Measurements from ENCODE around the gene C6orf120.
A peak's percentile ranks its signal among the peaks of the same experiment; 100 is the strongest.

Gene C6orf120

GRCh38 chr6:169701954-169702839, at the start of gene C6orf120, which contains the start of gene WDR27:
TSS of gene C6orf120 (plus strand) at chr6:169702126. CDS start at chr6:169702460, 334 bp downstream.
TSS of gene WDR27 (minus strand) at chr6:169702029. CDS start at chr6:169689005, 13,024 bp downstream.
- peak; percentile 98 for ATAC-seq
- Mint-ChIP-seq H3K4me1 (peaks cover 54% of the 10 kb centered on the region), H3K36me3 (peaks cover 12% of the 10 kb centered on the region), H3K27ac (peak within 1 kb of the TSS; percentile 93), H3K9me3 (no peaks in the 10 kb centered on the region), H3K27me3 (no peaks in the 10 kb centered on the region), H3K4me3 (peak within 1 kb of the TSS; percentile 95)

GRCh38 chr6:169652896-169653295, 49.0 kb upstream of the C6orf120 start:
- peaks cover 7% of the 10 kb centered on the region for H3K9me3 Mint-ChIP-seq
- no peaks in the 10 kb centered on the region for H3K27me3 Mint-ChIP-seq
- H3K4me3 Mint-ChIP-seq, result no peak overlapping the region
- ATAC-seq, result no peak
- H3K27ac Mint-ChIP-seq, result no peak overlapping the region
- H3K36me3 Mint-ChIP-seq, result peaks cover 46% of the 10 kb centered on the region
- H3K4me1 Mint-ChIP-seq, result peaks cover 13% of the 10 kb centered on the region

GRCh38 chr6:169653691-169654090, 48.2 kb upstream of the C6orf120 start:
- H3K4me1 Mint-ChIP-seq, result peaks cover 13% of the 10 kb centered on the region
- no peak overlapping the region for H3K27ac Mint-ChIP-seq
- no peak overlapping the region for H3K4me3 Mint-ChIP-seq
- H3K9me3 Mint-ChIP-seq, result peaks cover 7% of the 10 kb centered on the region
- H3K27me3 Mint-ChIP-seq, result no peaks in the 10 kb centered on the region
- ATAC-seq, result no peak
- H3K36me3 Mint-ChIP-seq, result peaks cover 49% of the 10 kb centered on the region

GRCh38 chr6:169654598-169655391, 47.1 kb upstream of the C6orf120 start:
- Mint-ChIP-seq H3K36me3 (peaks cover 57% of the 10 kb centered on the region), H3K4me1 (peaks cover 13% of the 10 kb centered on the region), H3K27me3 (no peaks in the 10 kb centered on the region), H3K9me3 (peaks cover 5% of the 10 kb centered on the region), H3K4me3 (peak overlapping the region; percentile 72), H3K27ac (peak overlapping the region; percentile 55)
- ATAC-seq, result peak; percentile 89

GRCh38 chr6:169656546-169657283, 45.2 kb upstream of the C6orf120 start:
- H3K27ac Mint-ChIP-seq, result peak overlapping the region; percentile 28
- H3K4me1 Mint-ChIP-seq, result peaks cover 13% of the 10 kb centered on the region
- no peak overlapping the region for H3K4me3 Mint-ChIP-seq
- peaks cover 44% of the 10 kb centered on the region for H3K36me3 Mint-ChIP-seq
- H3K27me3 Mint-ChIP-seq, result no peaks in the 10 kb centered on the region
- no peak for ATAC-seq
- H3K9me3 Mint-ChIP-seq, result no peaks in the 10 kb centered on the region

- H3K9me3 Mint-ChIP-seq, result no peaks in the 10 kb centered on the region
- H3K4me1 Mint-ChIP-seq, result peaks cover 13% of the 10 kb centered on the region
- no peak overlapping the region for H3K4me3 Mint-ChIP-seq
- no peak overlapping the region for H3K27ac Mint-ChIP-seq
- H3K36me3 Mint-ChIP-seq, result peaks cover 41% of the 10 kb centered on the region
- H3K27me3 Mint-ChIP-seq, result no peaks in the 10 kb centered on the region
- no peak for ATAC-seq
These were observed 44.7 kb upstream of the C6orf120 start for GRCh38 chr6:169657284-169657610.

- ATAC-seq, result no peak
- Mint-ChIP-seq H3K4me3 (no peak overlapping the region), H3K9me3 (no peaks in the 10 kb centered on the region)
These were observed 41.9 kb upstream of the C6orf120 start for GRCh38 chr6:169659820-169660610.

GRCh38 chr6:169660751-169661390, 41.1 kb upstream of the C6orf120 start:
- no peak overlapping the region for H3K4me3 Mint-ChIP-seq
- peaks cover 4% of the 10 kb centered on the region for H3K4me1 Mint-ChIP-seq
- no peaks in the 10 kb centered on the region for H3K9me3 Mint-ChIP-seq
- H3K36me3 Mint-ChIP-seq, result peaks cover 55% of the 10 kb centered on the region
- H3K27me3 Mint-ChIP-seq, result no peaks in the 10 kb centered on the region
- no peak for ATAC-seq
- no peak overlapping the region for H3K27ac Mint-ChIP-seq

More at GRCh38 chr6:169659820-169660610, 41.9 kb upstream of the C6orf120 start:
- Mint-ChIP-seq H3K27ac (no peak overlapping the region), H3K4me1 (peaks cover 12% of the 10 kb centered on the region), H3K36me3 (peaks cover 57% of the 10 kb centered on the region), H3K27me3 (no peaks in the 10 kb centered on the region)

- Mint-ChIP-seq H3K27ac (no peak overlapping the region), H3K36me3 (peaks cover 53% of the 10 kb centered on the region), H3K4me3 (no peak overlapping the region), H3K4me1 (no peaks in the 10 kb centered on the region), H3K9me3 (no peaks in the 10 kb centered on the region), H3K27me3 (no peaks in the 10 kb centered on the region)
- ATAC-seq, result no peak
These were observed 40.6 kb upstream of the C6orf120 start for GRCh38 chr6:169661391-169661756.

GRCh38 chr6:169663468-169663867, 38.5 kb upstream of the C6orf120 start:
- no peaks in the 10 kb centered on the region for H3K4me1 Mint-ChIP-seq
- H3K27me3 Mint-ChIP-seq, result no peaks in the 10 kb centered on the region
- peaks cover 51% of the 10 kb centered on the region for H3K36me3 Mint-ChIP-seq
- no peak overlapping the region for H3K27ac Mint-ChIP-seq
- ATAC-seq, result no peak
- H3K9me3 Mint-ChIP-seq, result no peaks in the 10 kb centered on the region
- no peak overlapping the region for H3K4me3 Mint-ChIP-seq

- Mint-ChIP-seq H3K27ac (no peak overlapping the region), H3K4me3 (no peak overlapping the region), H3K9me3 (no peaks in the 10 kb centered on the region), H3K27me3 (no peaks in the 10 kb centered on the region), H3K4me1 (no peaks in the 10 kb centered on the region), H3K36me3 (peaks cover 50% of the 10 kb centered on the region)
- ATAC-seq, result no peak
These were observed 37.7 kb upstream of the C6orf120 start for GRCh38 chr6:169664227-169664626.

- H3K4me3 Mint-ChIP-seq, result no peak overlapping the region
- H3K9me3 Mint-ChIP-seq, result no peaks in the 10 kb centered on the region
- H3K4me1 Mint-ChIP-seq, result no peaks in the 10 kb centered on the region
- no peaks in the 10 kb centered on the region for H3K27me3 Mint-ChIP-seq
- no peak overlapping the region for H3K27ac Mint-ChIP-seq
- peaks cover 47% of the 10 kb centered on the region for H3K36me3 Mint-ChIP-seq
- ATAC-seq, result no peak
These were observed 36.6 kb upstream of the C6orf120 start for GRCh38 chr6:169665289-169665688.

GRCh38 chr6:169666441-169666840, 35.5 kb upstream of the C6orf120 start:
- Mint-ChIP-seq H3K4me1 (no peaks in the 10 kb centered on the region), H3K27ac (no peak overlapping the region), H3K27me3 (no peaks in the 10 kb centered on the region), H3K36me3 (peaks cover 51% of the 10 kb centered on the region), H3K9me3 (no peaks in the 10 kb centered on the region), H3K4me3 (no peak overlapping the region)
- ATAC-seq, result no peak

GRCh38 chr6:169667716-169668115, 34.2 kb upstream of the C6orf120 start:
- no peak for ATAC-seq
- H3K27me3 Mint-ChIP-seq, result no peaks in the 10 kb centered on the region
- no peaks in the 10 kb centered on the region for H3K4me1 Mint-ChIP-seq
- no peaks in the 10 kb centered on the region for H3K9me3 Mint-ChIP-seq
- no peak overlapping the region for H3K4me3 Mint-ChIP-seq
- peaks cover 58% of the 10 kb centered on the region for H3K36me3 Mint-ChIP-seq
- no peak overlapping the region for H3K27ac Mint-ChIP-seq

Data from stimulated activated memory B cell treated with anti-CD40 and anti-IgM and Interleukin-4, amounts not matched to agents 10 μg/mL and 1 μg/mL and 100 μg/mL, for 72 hours (primary cell).